A549 (cell line): Measurements from ENCODE around the gene CELF5. TPM values are rescaled to one million over a fixed set of nuclear protein-coding genes. Genes with fewer than 3 reads are reported as not detected.
"Not testable (repeated sequence)": the region's sequence is repeated elsewhere in the genome, so short reads cannot be mapped to it uniquely, and the experiment has no call there.

Experiments
- ATAC-seq, 2 experiments: fragments of 200-7000 bp in 1 of 2; fragments of >200 bp in 1 of 2; cut with Nextera tagmentation in 1 of 2; cut with Tn5 transposase in 1 of 2; 3 replicates each; pipeline versions ENCODE4 v1.8.0 to v1.9.1; 2018 to 2020; ENCODE audit warnings: mild to moderate bottlenecking in 1 of 2, moderate library complexity in 1 of 2
- CTCF ChIA-PET: fragments of 300-600 bp; sonication (Branson Sonifier 250); formaldehyde crosslinking; extraction: SDS; loops from one replicate; lab custom pipeline; 2021; ENCODE audit warnings: antibody characterized with exemption, inconsistent platforms; lab: Yijun Ruan, JAX
- POLR2A ChIA-PET: fragments of 350-600 bp; formaldehyde crosslinking; extraction: SDS; loops from one replicate; lab custom pipeline; 2021; ENCODE audit warnings: antibody characterized with exemption, inconsistent platforms; lab: Yijun Ruan, JAX
- DNase-seq, 2 experiments: peaks; one replicate each; pipeline versions ENCODE4 v3.0.0 to v3.0.0-alpha.2; 2011 to 2016; ENCODE audit warnings: low read depth in 1 of 2, low spot score in 1 of 2
- FAIRE-seq: peaks from 2 replicates; lab custom pipeline; 2011; peaks lifted over from hg19 to GRCh38; lab: Jason Lieb, UNC
- H3K27ac ChIP-seq, 2 experiments: fragments of >200 bp; sonication (Bioruptor Twin); formaldehyde crosslinking; 3 replicates each; pipeline ENCODE4 v1.5.1; 2016 to 2017
- H3K4me1 ChIP-seq: fragments of >200 bp; sonication (Bioruptor Twin); formaldehyde crosslinking; 3 replicates; pipeline ENCODE4 v1.6.1; 2016
- H3K4me2 ChIP-seq: fragments of >200 bp; sonication (Bioruptor Twin); formaldehyde crosslinking; 3 replicates; pipeline ENCODE4 v1.6.1; 2016
- H3K4me3 ChIP-seq: fragments of >200 bp; sonication (Bioruptor Twin); formaldehyde crosslinking; 3 replicates; pipeline ENCODE4 v1.5.1; 2016
- H3K9me3 ChIP-seq: fragments of >200 bp; sonication (Bioruptor Twin); formaldehyde crosslinking; 3 replicates; pipeline ENCODE4 v1.6.1; 2016
- BHLHE40 ChIP-seq: IDR thresholded peaks from 2 replicates; pipeline ENCODE4 v1.6.1; 2012; ENCODE audit warnings: low read depth, low read length, inconsistent platforms
- CBX8 ChIP-seq: fragments of 200-600 bp; sonication (generic); IDR thresholded peaks from 2 replicates; pipeline ENCODE4 v1.6.1; 2016
- CEBPB ChIP-seq, 2 experiments: fragments of >200 bp in 1 of 2; sonication (Bioruptor Twin) in 1 of 2; formaldehyde crosslinking in 1 of 2; IDR thresholded peaks; 2 replicates each; pipeline ENCODE4 v1.6.1; 2012 to 2016
- CHD4 ChIP-seq: fragments of 200-600 bp; sonication (generic); IDR thresholded peaks from 2 replicates; pipeline ENCODE4 v1.6.1; 2016; ENCODE audit warnings: antibody characterized with exemption, mild to moderate bottlenecking, borderline replicate concordance
- EHF ChIP-seq: fragments of 250-450 bp; sonication (Bioruptor Pico); IDR thresholded peaks from 2 replicates; pipeline ENCODE4 v1.5.0; 2020; ENCODE audit warnings: mild to moderate bottlenecking
- FOXS1 ChIP-seq: fragments of 250-450 bp; sonication (Bioruptor Pico); IDR thresholded peaks from 2 replicates; pipeline ENCODE4 v1.5.0; 2020; ENCODE audit warnings: mild to moderate bottlenecking, moderate library complexity
- GATA3 ChIP-seq: IDR thresholded peaks from 2 replicates; pipeline ENCODE4 v1.6.1; 2012; ENCODE audit warnings: borderline replicate concordance
- HEYL ChIP-seq: fragments of 250-450 bp; sonication (Bioruptor Pico); IDR thresholded peaks from 2 replicates; pipeline ENCODE4 v1.8.0; 2021; ENCODE audit warnings: mild to moderate bottlenecking, moderate library complexity
- KDM1A ChIP-seq: fragments of 200-600 bp; sonication (generic); IDR thresholded peaks from 2 replicates; pipeline ENCODE4 v1.6.1; 2016; ENCODE audit warnings: low read depth, mild to moderate bottlenecking
- MAZ ChIP-seq: fragments of 150-350 bp; IDR thresholded peaks from 2 replicates; pipeline ENCODE4 v1.6.1; 2014; ENCODE audit warnings: antibody characterized with exemption, low read depth, low read length, borderline replicate concordance
- NPAS2 ChIP-seq: fragments of 250-450 bp; sonication (Bioruptor Pico); IDR thresholded peaks from 2 replicates; pipeline ENCODE4 v1.8.0; 2022; ENCODE audit warnings: mild to moderate bottlenecking, moderate library complexity, borderline replicate concordance
- POLR2A ChIP-seq: IDR thresholded peaks from 2 replicates; pipeline ENCODE4 v1.6.1; 2012; ENCODE audit warnings: mild to moderate bottlenecking, low read length
- RARB ChIP-seq: fragments of 250-450 bp; sonication (Bioruptor Pico); IDR thresholded peaks from 2 replicates; pipeline ENCODE4 v1.8.0; 2021; ENCODE audit warnings: mild to moderate bottlenecking, moderate library complexity
- RCOR1 ChIP-seq: fragments of 150-350 bp; IDR thresholded peaks from 2 replicates; pipeline ENCODE4 v1.6.1; 2014; ENCODE audit warnings: antibody characterized with exemption, low read length, low read depth
- RNF2 ChIP-seq: fragments of 200-600 bp; sonication (generic); IDR thresholded peaks from 2 replicates; pipeline ENCODE4 v1.6.1; 2016; ENCODE audit warnings: low read depth, mild to moderate bottlenecking, antibody characterized with exemption, moderate library complexity, borderline replicate concordance
- ZFP36 ChIP-seq: fragments of 450-650 bp; IDR thresholded peaks from 2 replicates; pipeline ENCODE4 v1.6.1; 2014; ENCODE audit warnings: borderline replicate concordance; ENCODE audit not compliant: partially characterized antibody
- WGBS: methylation state at CpG from one replicate; pipeline ENCODE4 v1.1.6; 2017; ENCODE audit errors: missing lambda C conversion rate; 5-methylcytosine and 5-hydroxymethylcytosine counted together
- polyA plus RNA-seq, 4 experiments: library from polyadenylated mRNA; depleted of rRNA in 3 of 4; stranded (reverse); fragments of >200 nt; fragmentation: RNase III in 1 of 4; extraction: RNeasy Plus Mini Kit Qiagen cat#74134 plus additional on column Dnase treatment in 1 of 4; gene quantifications; 2 replicates in 3 of 4; 3 replicates in 1 of 4; pipeline ENCODE4 v1.2.3, GENCODE V29; 2011 to 2017
- TF ChIP-seq, protein P1 (sequence below): fragments of 200-600 bp; sonication (generic); IDR thresholded peaks from 2 replicates; pipeline ENCODE4 v1.6.1; 2016; ENCODE audit warnings: antibody characterized with exemption, mild to moderate bottlenecking, moderate library complexity
- TF ChIP-seq, protein P2 (sequence below): IDR thresholded peaks from 2 replicates; pipeline ENCODE4 v1.6.1; 2012; ENCODE audit warnings: low read depth, borderline replicate concordance
- TF ChIP-seq, protein P3 (sequence below): fragments of >200 bp; sonication (Bioruptor Twin); formaldehyde crosslinking; IDR thresholded peaks from 3 replicates; pipeline ENCODE4 v1.5.1; 2016
- TF ChIP-seq, protein P4 (sequence below): fragments of 250-450 bp; sonication (Bioruptor Pico); IDR thresholded peaks from 2 replicates; pipeline ENCODE4 v1.5.0; 2020; ENCODE audit warnings: low read depth, mild to moderate bottlenecking, moderate library complexity
- TF ChIP-seq, protein P5 (sequence below): IDR thresholded peaks from 2 replicates; pipeline ENCODE4 v1.6.1; 2012
- TF ChIP-seq, protein P6 (sequence below): fragments of >200 bp; sonication (Bioruptor Twin); formaldehyde crosslinking; IDR thresholded peaks from 3 replicates; pipeline ENCODE4 v1.6.1; 2016
- TF ChIP-seq, protein P7 (sequence below): fragments of >200 bp; sonication (Bioruptor Twin); formaldehyde crosslinking; IDR thresholded peaks from 2 replicates; pipeline ENCODE4 v1.6.1; 2016

CELF5 gene
- polyA plus RNA-seq, 2 of the 4 experiments (the other 2 are of a cell fraction), result 0.31 to 0.61 TPM

DNA sequence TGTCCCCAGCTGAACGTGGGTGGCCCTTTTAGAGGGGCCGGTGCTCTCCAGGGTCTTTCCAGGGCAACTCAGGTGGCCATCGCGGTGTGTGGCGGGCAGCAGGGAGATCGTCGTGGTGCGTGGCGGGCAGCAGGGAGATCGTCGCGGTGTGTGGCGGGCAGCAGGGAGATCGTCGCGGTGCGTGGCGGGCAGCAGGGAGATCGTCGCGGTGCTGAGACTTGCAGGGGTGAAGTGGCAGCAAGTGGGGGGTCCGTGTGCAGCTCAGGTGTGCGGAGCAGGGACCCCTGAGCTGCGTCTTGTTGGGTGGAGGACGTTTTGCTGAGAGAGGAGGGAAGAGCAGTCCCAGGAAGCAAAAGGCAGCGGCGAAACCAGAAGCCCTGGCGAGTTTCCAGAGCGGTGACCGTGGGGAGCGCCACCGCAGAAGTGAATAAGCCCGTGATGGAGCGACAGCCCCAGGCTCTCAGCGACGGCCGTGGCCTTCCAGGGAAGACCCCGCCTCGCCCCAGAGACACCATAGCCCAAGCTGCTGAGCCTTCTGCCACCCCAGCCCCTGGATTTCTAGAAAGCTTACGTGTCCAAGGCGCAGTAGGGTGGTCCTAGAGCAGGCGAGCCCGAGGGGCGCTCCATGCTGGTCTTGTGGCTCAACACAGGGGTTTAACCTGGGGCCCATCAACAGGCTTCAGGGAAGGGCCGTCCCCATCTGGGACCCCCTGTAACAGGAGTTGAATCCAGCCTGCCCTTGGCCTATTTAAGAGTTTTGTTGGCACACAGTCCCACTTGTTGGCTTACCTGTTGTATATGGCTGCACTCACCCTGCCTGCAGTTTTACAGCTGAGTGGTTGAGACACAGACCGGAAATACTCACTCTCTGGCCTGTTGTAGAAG lies 33.3 kb upstream of the CELF5 start:
- Histone ChIP-seq H3K4me2 (no peak overlapping the region), H3K9me3 (no peaks in the 10 kb centered on the region), H3K4me1 (peaks cover 11% of the 10 kb centered on the region), H3K27ac (no peak overlapping the region), H3K4me3 (no peak overlapping the region)
- ChIA-PET CTCF (interaction anchor here (0.6 to 2.0 kb wide), 3 partner anchors 20 to 62 kb away, joined by 3 to 6 read pairs (median 3); no protein-coding TSS in a partner anchor), POLR2A (no interaction called here)
- DNase-seq (no peak), ATAC-seq (no peak), FAIRE-seq (no peak)
- WGBS, result 90% methylated on average over 37 of the region's 46 CpGs
- TF ChIP-seq NPAS2 (CRISPR knock-in tag) (no peak), RNF2 (no peak), ZFP36 (no peak), CBX8 (no peak), BHLHE40 (no peak), RCOR1 (no peak), CEBPB (IDR thresholded peaks at IDR 0.05) (no peak)
- TF ChIP-seq, protein P1, sequence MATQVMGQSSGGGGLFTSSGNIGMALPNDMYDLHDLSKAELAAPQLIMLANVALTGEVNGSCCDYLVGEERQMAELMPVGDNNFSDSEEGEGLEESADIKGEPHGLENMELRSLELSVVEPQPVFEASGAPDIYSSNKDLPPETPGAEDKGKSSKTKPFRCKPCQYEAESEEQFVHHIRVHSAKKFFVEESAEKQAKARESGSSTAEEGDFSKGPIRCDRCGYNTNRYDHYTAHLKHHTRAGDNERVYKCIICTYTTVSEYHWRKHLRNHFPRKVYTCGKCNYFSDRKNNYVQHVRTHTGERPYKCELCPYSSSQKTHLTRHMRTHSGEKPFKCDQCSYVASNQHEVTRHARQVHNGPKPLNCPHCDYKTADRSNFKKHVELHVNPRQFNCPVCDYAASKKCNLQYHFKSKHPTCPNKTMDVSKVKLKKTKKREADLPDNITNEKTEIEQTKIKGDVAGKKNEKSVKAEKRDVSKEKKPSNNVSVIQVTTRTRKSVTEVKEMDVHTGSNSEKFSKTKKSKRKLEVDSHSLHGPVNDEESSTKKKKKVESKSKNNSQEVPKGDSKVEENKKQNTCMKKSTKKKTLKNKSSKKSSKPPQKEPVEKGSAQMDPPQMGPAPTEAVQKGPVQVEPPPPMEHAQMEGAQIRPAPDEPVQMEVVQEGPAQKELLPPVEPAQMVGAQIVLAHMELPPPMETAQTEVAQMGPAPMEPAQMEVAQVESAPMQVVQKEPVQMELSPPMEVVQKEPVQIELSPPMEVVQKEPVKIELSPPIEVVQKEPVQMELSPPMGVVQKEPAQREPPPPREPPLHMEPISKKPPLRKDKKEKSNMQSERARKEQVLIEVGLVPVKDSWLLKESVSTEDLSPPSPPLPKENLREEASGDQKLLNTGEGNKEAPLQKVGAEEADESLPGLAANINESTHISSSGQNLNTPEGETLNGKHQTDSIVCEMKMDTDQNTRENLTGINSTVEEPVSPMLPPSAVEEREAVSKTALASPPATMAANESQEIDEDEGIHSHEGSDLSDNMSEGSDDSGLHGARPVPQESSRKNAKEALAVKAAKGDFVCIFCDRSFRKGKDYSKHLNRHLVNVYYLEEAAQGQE, result no peak
- TF ChIP-seq, protein P2, sequence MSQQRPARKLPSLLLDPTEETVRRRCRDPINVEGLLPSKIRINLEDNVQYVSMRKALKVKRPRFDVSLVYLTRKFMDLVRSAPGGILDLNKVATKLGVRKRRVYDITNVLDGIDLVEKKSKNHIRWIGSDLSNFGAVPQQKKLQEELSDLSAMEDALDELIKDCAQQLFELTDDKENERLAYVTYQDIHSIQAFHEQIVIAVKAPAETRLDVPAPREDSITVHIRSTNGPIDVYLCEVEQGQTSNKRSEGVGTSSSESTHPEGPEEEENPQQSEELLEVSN, result no peak

DNA sequence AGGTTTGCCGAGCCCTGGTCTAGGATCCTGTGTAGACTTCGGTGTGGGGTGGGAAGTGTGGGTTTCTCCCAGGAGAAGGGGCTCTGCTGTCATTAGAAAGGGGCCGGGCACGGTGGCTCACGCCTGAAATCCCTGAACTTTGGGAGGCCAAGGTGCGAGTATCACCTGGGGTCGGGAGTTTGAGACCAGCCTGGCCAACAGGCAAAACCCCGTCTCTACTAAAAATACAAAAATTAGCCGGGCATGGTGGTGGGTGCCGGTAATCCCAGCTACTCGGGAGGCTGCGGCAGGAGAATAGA lies 32.7 kb upstream of the CELF5 start:
- H3K4me2 ChIP-seq, H3K9me3 ChIP-seq, ATAC-seq, DNase-seq, POLR2A ChIA-PET, FAIRE-seq, H3K4me3 ChIP-seq, H3K27ac ChIP-seq: not testable (repeated sequence)
- 92% methylated on average over 12 of the region's 12 CpGs for WGBS
- CTCF ChIA-PET, result interaction anchor here (0.6 to 2.0 kb wide), 3 partner anchors 20 to 62 kb away, joined by 3 to 6 read pairs (median 3); no protein-coding TSS in a partner anchor
- peaks cover 11% of the 10 kb centered on the region for H3K4me1 ChIP-seq

DNA sequence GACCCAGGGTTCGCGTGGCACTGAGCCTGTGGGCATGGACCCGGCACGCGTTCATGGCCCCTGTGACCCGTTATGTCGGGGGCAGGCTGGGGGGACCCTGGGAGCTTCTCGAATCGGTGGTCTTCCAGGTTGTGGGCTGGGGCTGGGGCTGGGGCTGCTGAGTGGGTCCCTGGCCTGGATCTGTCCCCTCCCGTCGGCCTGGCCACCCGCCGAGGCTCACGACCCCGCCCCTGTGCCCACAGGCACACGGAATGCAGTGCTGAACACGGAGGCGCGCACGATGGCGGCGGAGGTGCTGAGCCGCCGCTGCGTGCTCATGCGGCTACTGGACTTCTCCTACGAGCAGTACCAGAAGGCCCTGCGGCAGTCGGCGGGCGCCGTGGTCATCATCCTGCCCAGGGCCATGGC lies 32.2 kb upstream of the CELF5 start:
- H3K27ac ChIP-seq, result no peak overlapping the region
- no peak overlapping the region for H3K4me3 ChIP-seq
- H3K4me1 ChIP-seq, result peaks cover 7% of the 10 kb centered on the region
- H3K4me2 ChIP-seq, result no peak overlapping the region
- 95% methylated on average over 4 of the region's 32 CpGs for WGBS
- DNase-seq (no peak), FAIRE-seq (no peak), ATAC-seq (no peak)
- H3K9me3 ChIP-seq, result no peaks in the 10 kb centered on the region
- ChIA-PET CTCF (interaction anchor here (0.6 to 2.0 kb wide), 3 partner anchors 19 to 63 kb away, joined by 3 to 6 read pairs (median 3); no protein-coding TSS in a partner anchor), POLR2A (no interaction called here)
- TF ChIP-seq MAZ (no peak), HEYL (CRISPR knock-in tag) (no peak), EHF (CRISPR knock-in tag) (no peak), CEBPB (IDR thresholded peaks at IDR 0.05) (no peak), POLR2A (no peak), CBX8 (no peak), GATA3 (no peak), KDM1A (no peak), RARB (CRISPR knock-in tag) (no peak), FOXS1 (no peak), CHD4 (no peak)
- TF ChIP-seq, protein P3, sequence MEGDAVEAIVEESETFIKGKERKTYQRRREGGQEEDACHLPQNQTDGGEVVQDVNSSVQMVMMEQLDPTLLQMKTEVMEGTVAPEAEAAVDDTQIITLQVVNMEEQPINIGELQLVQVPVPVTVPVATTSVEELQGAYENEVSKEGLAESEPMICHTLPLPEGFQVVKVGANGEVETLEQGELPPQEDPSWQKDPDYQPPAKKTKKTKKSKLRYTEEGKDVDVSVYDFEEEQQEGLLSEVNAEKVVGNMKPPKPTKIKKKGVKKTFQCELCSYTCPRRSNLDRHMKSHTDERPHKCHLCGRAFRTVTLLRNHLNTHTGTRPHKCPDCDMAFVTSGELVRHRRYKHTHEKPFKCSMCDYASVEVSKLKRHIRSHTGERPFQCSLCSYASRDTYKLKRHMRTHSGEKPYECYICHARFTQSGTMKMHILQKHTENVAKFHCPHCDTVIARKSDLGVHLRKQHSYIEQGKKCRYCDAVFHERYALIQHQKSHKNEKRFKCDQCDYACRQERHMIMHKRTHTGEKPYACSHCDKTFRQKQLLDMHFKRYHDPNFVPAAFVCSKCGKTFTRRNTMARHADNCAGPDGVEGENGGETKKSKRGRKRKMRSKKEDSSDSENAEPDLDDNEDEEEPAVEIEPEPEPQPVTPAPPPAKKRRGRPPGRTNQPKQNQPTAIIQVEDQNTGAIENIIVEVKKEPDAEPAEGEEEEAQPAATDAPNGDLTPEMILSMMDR, result no peak
- TF ChIP-seq, protein P4, sequence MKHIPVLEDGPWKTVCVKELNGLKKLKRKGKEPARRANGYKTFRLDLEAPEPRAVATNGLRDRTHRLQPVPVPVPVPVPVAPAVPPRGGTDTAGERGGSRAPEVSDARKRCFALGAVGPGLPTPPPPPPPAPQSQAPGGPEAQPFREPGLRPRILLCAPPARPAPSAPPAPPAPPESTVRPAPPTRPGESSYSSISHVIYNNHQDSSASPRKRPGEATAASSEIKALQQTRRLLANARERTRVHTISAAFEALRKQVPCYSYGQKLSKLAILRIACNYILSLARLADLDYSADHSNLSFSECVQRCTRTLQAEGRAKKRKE, result no peak
- TF ChIP-seq, protein P5, sequence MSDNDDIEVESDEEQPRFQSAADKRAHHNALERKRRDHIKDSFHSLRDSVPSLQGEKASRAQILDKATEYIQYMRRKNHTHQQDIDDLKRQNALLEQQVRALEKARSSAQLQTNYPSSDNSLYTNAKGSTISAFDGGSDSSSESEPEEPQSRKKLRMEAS, result no peak
- TF ChIP-seq, protein P6, sequence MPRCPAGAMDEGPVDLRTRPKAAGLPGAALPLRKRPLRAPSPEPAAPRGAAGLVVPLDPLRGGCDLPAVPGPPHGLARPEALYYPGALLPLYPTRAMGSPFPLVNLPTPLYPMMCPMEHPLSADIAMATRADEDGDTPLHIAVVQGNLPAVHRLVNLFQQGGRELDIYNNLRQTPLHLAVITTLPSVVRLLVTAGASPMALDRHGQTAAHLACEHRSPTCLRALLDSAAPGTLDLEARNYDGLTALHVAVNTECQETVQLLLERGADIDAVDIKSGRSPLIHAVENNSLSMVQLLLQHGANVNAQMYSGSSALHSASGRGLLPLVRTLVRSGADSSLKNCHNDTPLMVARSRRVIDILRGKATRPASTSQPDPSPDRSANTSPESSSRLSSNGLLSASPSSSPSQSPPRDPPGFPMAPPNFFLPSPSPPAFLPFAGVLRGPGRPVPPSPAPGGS, result no peak
- TF ChIP-seq, protein P7, sequence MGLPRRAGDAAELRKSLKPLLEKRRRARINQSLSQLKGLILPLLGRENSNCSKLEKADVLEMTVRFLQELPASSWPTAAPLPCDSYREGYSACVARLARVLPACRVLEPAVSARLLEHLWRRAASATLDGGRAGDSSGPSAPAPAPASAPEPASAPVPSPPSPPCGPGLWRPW, result no peak
